Activated T-helper 1 cell treated with Interleukin-2 at 50 U/mL for 16 hours (primary cell): ENCODE results near the gene PCDHGC4.

Source experiments
- DNase-seq: peaks from one replicate; pipeline ENCODE4 v3.0.0-alpha.2; 2020; ENCODE audit warnings: low read depth

Gene PCDHGC4

GRCh38 chr5:141484641-141485311, at the start of gene PCDHGC4:
PCDHGC4 (plus strand) TSS chr5:141485030; CDS start chr5:141485174, 144 bp downstream.
- no peak for DNase-seq

GRCh38 chr5:141437221-141437620, 47.6 kb upstream of the PCDHGC4 start:
- DNase-seq: no peak

GRCh38 chr5:141439411-141440141, 45.3 kb upstream of the PCDHGC4 start:
- no peak for DNase-seq

- no peak for DNase-seq
Measured at GRCh38 chr5:141440341-141440740, 44.5 kb upstream of the PCDHGC4 start.

GRCh38 chr5:141441571-141442170, 43.2 kb upstream of the PCDHGC4 start:
- DNase-seq: no peak

GRCh38 chr5:141465351-141465750, 19.5 kb upstream of the PCDHGC4 start:
- no peak for DNase-seq

GRCh38 chr5:141475625-141476131, 9.2 kb upstream of the PCDHGC4 start, which contains the start of gene PCDHGC3:
PCDHGC3 (plus strand) TSS chr5:141475966; CDS start chr5:141476117, 151 bp downstream.
- DNase-seq: no peak

GRCh38 chr5:141476132-141476911, 8.5 kb upstream of the PCDHGC4 start:
- DNase-seq: no peak

GRCh38 chr5:141477044-141477575, 7.7 kb upstream of the PCDHGC4 start:
- DNase-seq: no peak

GRCh38 chr5:141477815-141478214, 7.0 kb upstream of the PCDHGC4 start:
- DNase-seq: no peak

GRCh38 chr5:141478321-141478945, 6.4 kb upstream of the PCDHGC4 start:
- no peak for DNase-seq

- DNase-seq: no peak
Measured at GRCh38 chr5:141479776-141480175, 5.1 kb upstream of the PCDHGC4 start.

- DNase-seq: no peak
Measured at GRCh38 chr5:141483902-141484301, 928 bp upstream of the PCDHGC4 start.

GRCh38 chr5:141484310-141484640, 555 bp upstream of the PCDHGC4 start:
- DNase-seq: no peak

GRCh38 chr5:141485321-141486055, 658 bp downstream of the PCDHGC4 start:
- no peak for DNase-seq

- DNase-seq: no peak
Measured at GRCh38 chr5:141486091-141486490, 1.3 kb downstream of the PCDHGC4 start.

- DNase-seq: no peak
Measured at GRCh38 chr5:141487131-141487530, 2.3 kb downstream of the PCDHGC4 start.

- DNase-seq: no peak
Measured at GRCh38 chr5:141488591-141489561, 4.0 kb downstream of the PCDHGC4 start, which contains the start of gene PCDHGC5. PCDHGC5 (plus strand) TSS chr5:141489081; CDS start chr5:141489241, 160 bp downstream.

- no peak for DNase-seq
Measured at GRCh38 chr5:141489841-141490240, 5.0 kb downstream of the PCDHGC4 start.
